GM10248 (cell line): ENCODE results near the gene CCDC85C.

Experiments
- CTCF ChIA-PET: fragments of 300-600 bp; sonication (Branson Sonifier 250); formaldehyde crosslinking; extraction: SDS; loops from one replicate; lab custom pipeline; 2021; ENCODE audit warnings: antibody characterized with exemption; lab: Yijun Ruan, JAX
- POLR2A ChIA-PET: fragments of 350-650 bp; sonication (Branson Sonifier 250); formaldehyde crosslinking; extraction: SDS; loops from one replicate; lab custom pipeline; 2020; ENCODE audit warnings: antibody characterized with exemption; lab: Yijun Ruan, JAX
- DNase-seq: peaks from one replicate; pipeline ENCODE4 v3.0.0; 2012; ENCODE audit errors: extremely low spot score
- CTCF ChIP-seq: IDR thresholded peaks from 2 replicates; pipeline ENCODE4 v1.5.1; 2012; ENCODE audit warnings: mild to moderate bottlenecking, low read depth; ENCODE audit errors: extremely low read depth, missing control alignments, control extremely low read depth

Gene CCDC85C

GRCh38 chr14:99451234-99451633 lies 152.8 kb downstream of the CCDC85C start:
- no peak for TF ChIP-seq CTCF
- DNase-seq = no peak
- POLR2A ChIA-PET = no interaction called here
- CTCF ChIA-PET = interaction anchor here (2.0 to 3.4 kb wide), 4 partner anchors 10 to 58 kb away, joined by 5 to 9 read pairs (median 8); no protein-coding TSS in a partner anchor

GRCh38 chr14:99450266-99450665 lies 153.7 kb downstream of the CCDC85C start:
- POLR2A ChIA-PET = interaction anchor here (0.6 kb wide), 1 partner anchor 17 kb away, joined by 4 read pairs; no protein-coding TSS in a partner anchor
- no peak for TF ChIP-seq CTCF
- DNase-seq = no peak
- CTCF ChIA-PET = interaction anchor here (1.0 to 3.4 kb wide), 5 partner anchors 10 to 178 kb away, joined by 3 to 9 read pairs (median 5); no protein-coding TSS in a partner anchor
